Measurements from ENCODE around the gene KRTAP3-2.
"Not testable (repeated sequence)": the region's sequence is repeated elsewhere in the genome, so short reads cannot be mapped to it uniquely, and the experiment has no call there.

KRTAP3-2 gene

GRCh38 chr17:40999563-40999962, at the start of gene KRTAP3-2:
TSS of gene KRTAP3-2 (minus strand) at chr17:40999906. CDS start at chr17:40999853, 53 bp downstream.
- DNase-seq (ENCODE audit: low spot score), result not testable (repeated sequence)

GRCh38 chr17:41049110-41049509, 49.4 kb upstream of the KRTAP3-2 start:
- DNase-seq (ENCODE audit: low spot score), result no peak

GRCh38 chr17:41048441-41048840, 48.7 kb upstream of the KRTAP3-2 start:
- DNase-seq (ENCODE audit: low spot score), result no peak

- not testable (repeated sequence) for DNase-seq (ENCODE audit: low spot score)
Observed at GRCh38 chr17:41046735-41047465, 47.2 kb upstream of the KRTAP3-2 start, which contains the start of gene KRTAP2-1. TSS of gene KRTAP2-1 (minus strand) at chr17:41047316. CDS start at chr17:41047267, 49 bp downstream.

GRCh38 chr17:41042953-41043352, 43.2 kb upstream of the KRTAP3-2 start:
- DNase-seq (ENCODE audit: low spot score), result no peak

- not testable (repeated sequence) for DNase-seq (ENCODE audit: low spot score)
Observed at GRCh38 chr17:41040783-41041571, 41.3 kb upstream of the KRTAP3-2 start, which contains the start of gene KRTAP1-1. TSS of gene KRTAP1-1 (minus strand) at chr17:41041450. CDS start at chr17:41041397, 53 bp downstream.

- no peak for DNase-seq (ENCODE audit: low spot score)
Observed at GRCh38 chr17:41037853-41038350, 38.2 kb upstream of the KRTAP3-2 start.

GRCh38 chr17:41034346-41034935, 34.7 kb upstream of the KRTAP3-2 start, which contains the start of gene KRTAP1-3:
TSS of gene KRTAP1-3 (minus strand) at chr17:41034874. CDS start at chr17:41034821, 53 bp downstream.
- DNase-seq (ENCODE audit: low spot score), result not testable (repeated sequence)

GRCh38 chr17:41029633-41030245, 30.0 kb upstream of the KRTAP3-2 start, which contains the start of gene KRTAP1-4:
TSS of gene KRTAP1-4 (minus strand) at chr17:41030195. CDS start at chr17:41030078, 117 bp downstream.
- DNase-seq (ENCODE audit: low spot score), result no peak

GRCh38 chr17:41026715-41027471, 27.2 kb upstream of the KRTAP3-2 start, which contains the start of gene KRTAP1-5:
TSS of gene KRTAP1-5 (minus strand) at chr17:41027208. CDS start at chr17:41027155, 53 bp downstream.
- no peak for DNase-seq (ENCODE audit: low spot score)

GRCh38 chr17:41024697-41025096, 25.0 kb upstream of the KRTAP3-2 start:
- DNase-seq (ENCODE audit: low spot score), result no peak

GRCh38 chr17:41020336-41020735, 20.6 kb upstream of the KRTAP3-2 start:
- DNase-seq (ENCODE audit: low spot score), result no peak

GRCh38 chr17:41019415-41019814, 19.7 kb upstream of the KRTAP3-2 start:
- no peak for DNase-seq (ENCODE audit: low spot score)

GRCh38 chr17:41018541-41018940, 18.8 kb upstream of the KRTAP3-2 start:
- no peak for DNase-seq (ENCODE audit: low spot score)

- DNase-seq (ENCODE audit: low spot score), result no peak
Observed at GRCh38 chr17:41016578-41017215, 17.0 kb upstream of the KRTAP3-2 start.

- DNase-seq (ENCODE audit: low spot score), result no peak
Observed at GRCh38 chr17:41015454-41015853, 15.7 kb upstream of the KRTAP3-2 start.

- no peak for DNase-seq (ENCODE audit: low spot score)
Observed at GRCh38 chr17:41013606-41014005, 13.9 kb upstream of the KRTAP3-2 start.

GRCh38 chr17:41013181-41013580, 13.5 kb upstream of the KRTAP3-2 start:
- no peak for DNase-seq (ENCODE audit: low spot score)

- no peak for DNase-seq (ENCODE audit: low spot score)
Observed at GRCh38 chr17:41012326-41013120, 12.8 kb upstream of the KRTAP3-2 start.
